Activated CD4-positive, alpha-beta T cell treated with anti-CD3 and anti-CD28 coated beads, Interleukin-2, amount 50 U/mL, for 4 hours (primary cell): ENCODE measurements around the gene RALGPS1.
"Not testable (repeated sequence)": the region's sequence is repeated elsewhere in the genome, so short reads cannot be mapped to it uniquely, and the experiment has no call there.

ENCODE experiments used
- DNase-seq, 2 experiments: peaks; one replicate each; pipeline ENCODE4 v3.0.0-alpha.2; 2020

RALGPS1 gene

GRCh38 chr9:127139775-127140174, 225.2 kb downstream of the RALGPS1 start:
- no peak for DNase-seq

GRCh38 chr9:127140181-127140580, 225.6 kb downstream of the RALGPS1 start:
- no peak for DNase-seq

- no peak for DNase-seq
Measured at GRCh38 chr9:127140842-127141675, 226.5 kb downstream of the RALGPS1 start.

- DNase-seq: no peak
Measured at GRCh38 chr9:127142291-127142690, 227.7 kb downstream of the RALGPS1 start.

GRCh38 chr9:127142931-127143464, 228.4 kb downstream of the RALGPS1 start:
- DNase-seq: no peak

GRCh38 chr9:127143920-127144465, 229.4 kb downstream of the RALGPS1 start:
- no peak for DNase-seq

- DNase-seq: no peak
Measured at GRCh38 chr9:127144670-127145445, 230.3 kb downstream of the RALGPS1 start.

GRCh38 chr9:127146841-127147240, 232.3 kb downstream of the RALGPS1 start:
- DNase-seq: not testable (repeated sequence)

GRCh38 chr9:127147251-127147650, 232.7 kb downstream of the RALGPS1 start:
- no peak for DNase-seq

- no peak for DNase-seq
Measured at GRCh38 chr9:127148014-127148413, 233.4 kb downstream of the RALGPS1 start.

- DNase-seq: no peak
Measured at GRCh38 chr9:127149010-127149409, 234.4 kb downstream of the RALGPS1 start.

- no peak for DNase-seq
Measured at GRCh38 chr9:127149463-127150390, 235.1 kb downstream of the RALGPS1 start.

- no peak for DNase-seq
Measured at GRCh38 chr9:127153501-127153900, 238.9 kb downstream of the RALGPS1 start.

- DNase-seq: no peak
Measured at GRCh38 chr9:127154003-127154389, 239.4 kb downstream of the RALGPS1 start.

GRCh38 chr9:127154390-127155191, 240.0 kb downstream of the RALGPS1 start:
- DNase-seq: no peak

GRCh38 chr9:127155314-127155960, 240.9 kb downstream of the RALGPS1 start:
- no peak for DNase-seq

GRCh38 chr9:127158786-127159324, 244.3 kb downstream of the RALGPS1 start:
- no peak for DNase-seq

- DNase-seq: no peak
Measured at GRCh38 chr9:127159325-127159801, 244.8 kb downstream of the RALGPS1 start.

GRCh38 chr9:127159949-127160610, 245.5 kb downstream of the RALGPS1 start:
- no peak for DNase-seq

GRCh38 chr9:127161081-127161624, 246.6 kb downstream of the RALGPS1 start:
- no peak for DNase-seq
